GM21825 (cell line): ENCODE measurements around the gene UNC5A.

Experiments
- ATAC-seq: cut with Tn5 transposase; IDR thresholded peaks from one replicate; pipeline ENCODE4 v1.9.1; 2021; ENCODE audit warnings: mild to moderate bottlenecking, moderate library complexity; ENCODE audit not compliant: unreplicated experiment

Gene UNC5A

GRCh38 chr5:176844706-176845391 is 34.5 kb downstream of the UNC5A start:
- no peak for ATAC-seq

GRCh38 chr5:176845392-176845713 is 35.0 kb downstream of the UNC5A start:
- ATAC-seq, result no peak

GRCh38 chr5:176846335-176847140 is 36.2 kb downstream of the UNC5A start:
- ATAC-seq, result no peak

DNA sequence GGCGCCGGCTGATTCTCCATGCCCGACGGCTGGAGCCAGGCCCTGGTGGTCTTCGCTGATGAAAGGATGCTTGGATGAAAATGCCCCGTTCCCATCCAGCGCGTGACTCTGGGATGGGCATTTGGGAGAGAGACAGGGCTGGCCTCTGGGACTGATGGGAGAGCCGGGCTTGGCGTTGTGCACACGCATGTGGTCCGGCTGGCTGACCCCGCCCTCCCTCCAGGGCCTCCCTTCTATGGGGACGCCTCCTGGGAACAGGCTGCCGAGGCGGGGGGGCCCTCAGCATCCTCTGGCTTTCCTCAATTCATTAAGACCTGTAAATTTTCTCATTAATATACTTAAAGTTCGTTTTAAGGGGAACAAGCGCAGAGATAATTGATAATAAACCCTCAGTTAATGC is 36.8 kb downstream of the UNC5A start:
- no peak for ATAC-seq

DNA sequence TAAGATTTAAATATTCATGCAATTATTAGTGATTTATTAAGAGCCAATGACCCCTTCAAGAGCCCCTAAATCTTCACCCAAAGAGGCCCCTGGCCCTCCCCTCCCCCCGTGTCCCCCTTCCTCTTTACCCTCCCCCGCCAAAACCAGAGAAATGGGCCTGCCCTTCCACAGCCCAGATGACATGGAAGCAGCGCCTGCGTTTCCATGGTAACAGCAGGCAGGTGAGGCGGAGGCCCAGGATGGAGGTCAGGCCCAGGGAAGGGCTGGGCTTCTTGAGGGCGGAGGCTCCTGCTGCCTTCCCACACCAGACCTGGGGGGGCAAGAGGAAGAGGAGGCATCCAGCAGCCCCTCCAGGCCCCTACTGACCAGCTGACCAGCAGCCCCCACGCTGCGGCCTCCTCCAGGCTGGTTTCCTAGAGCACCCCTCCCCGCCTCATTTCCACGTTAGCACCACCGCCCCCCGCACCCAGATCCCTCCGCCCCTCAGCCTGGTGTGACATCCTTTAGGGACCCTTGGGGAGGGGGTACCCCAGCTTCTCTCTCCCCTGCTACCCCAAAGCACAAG is 37.4 kb downstream of the UNC5A start:
- no peak for ATAC-seq

DNA sequence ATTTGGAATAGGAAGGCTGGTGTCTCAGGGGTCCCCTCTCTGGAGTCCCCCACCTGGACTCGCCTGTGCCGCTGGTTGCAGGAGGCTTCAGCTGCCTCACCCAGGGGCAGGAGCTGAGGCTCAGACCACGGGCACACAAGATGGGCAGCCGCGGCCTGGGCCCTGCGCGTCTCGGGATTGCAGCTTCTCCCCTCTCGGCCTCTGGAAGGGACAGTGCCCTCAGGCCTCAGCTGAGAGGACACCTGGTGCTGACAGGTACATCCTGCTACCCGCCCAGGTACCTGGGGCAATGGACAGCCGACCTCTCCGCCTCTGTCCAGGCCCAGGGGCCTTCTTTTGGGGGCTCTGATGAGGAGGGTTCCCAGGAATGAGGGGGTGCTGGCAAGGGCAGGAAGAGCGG is 38.3 kb downstream of the UNC5A start:
- no peak for ATAC-seq

DNA sequence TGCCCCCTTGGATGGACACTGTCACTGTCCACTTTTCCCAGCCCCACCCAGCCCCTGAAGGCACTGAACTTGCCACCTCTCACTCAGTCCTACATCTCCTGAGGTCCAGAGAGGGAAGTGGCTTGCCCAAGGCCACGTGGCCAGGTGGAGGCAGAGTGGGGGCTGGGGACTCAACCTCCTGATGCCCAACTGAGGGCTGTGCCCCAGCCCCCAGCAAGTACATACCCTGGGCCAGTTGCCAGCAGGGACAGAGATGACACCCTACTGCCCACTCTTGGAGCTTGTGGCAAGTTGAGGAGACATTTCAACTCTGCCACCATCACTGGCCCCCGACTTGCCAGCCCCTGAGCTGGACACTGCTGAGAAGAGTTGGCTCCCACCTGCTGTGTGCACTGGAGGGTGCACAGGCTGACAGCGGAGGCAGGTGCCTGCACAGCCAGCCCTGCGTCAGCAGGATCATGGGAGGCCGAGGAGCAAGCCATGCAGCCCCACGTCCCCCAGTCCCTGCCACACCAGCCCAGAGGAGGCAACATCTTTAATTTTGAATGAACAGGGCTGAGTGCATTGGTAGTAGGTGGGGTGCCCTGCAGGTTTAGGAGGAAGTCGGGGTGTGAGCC is 39.4 kb downstream of the UNC5A start:
- ATAC-seq, result no peak

DNA sequence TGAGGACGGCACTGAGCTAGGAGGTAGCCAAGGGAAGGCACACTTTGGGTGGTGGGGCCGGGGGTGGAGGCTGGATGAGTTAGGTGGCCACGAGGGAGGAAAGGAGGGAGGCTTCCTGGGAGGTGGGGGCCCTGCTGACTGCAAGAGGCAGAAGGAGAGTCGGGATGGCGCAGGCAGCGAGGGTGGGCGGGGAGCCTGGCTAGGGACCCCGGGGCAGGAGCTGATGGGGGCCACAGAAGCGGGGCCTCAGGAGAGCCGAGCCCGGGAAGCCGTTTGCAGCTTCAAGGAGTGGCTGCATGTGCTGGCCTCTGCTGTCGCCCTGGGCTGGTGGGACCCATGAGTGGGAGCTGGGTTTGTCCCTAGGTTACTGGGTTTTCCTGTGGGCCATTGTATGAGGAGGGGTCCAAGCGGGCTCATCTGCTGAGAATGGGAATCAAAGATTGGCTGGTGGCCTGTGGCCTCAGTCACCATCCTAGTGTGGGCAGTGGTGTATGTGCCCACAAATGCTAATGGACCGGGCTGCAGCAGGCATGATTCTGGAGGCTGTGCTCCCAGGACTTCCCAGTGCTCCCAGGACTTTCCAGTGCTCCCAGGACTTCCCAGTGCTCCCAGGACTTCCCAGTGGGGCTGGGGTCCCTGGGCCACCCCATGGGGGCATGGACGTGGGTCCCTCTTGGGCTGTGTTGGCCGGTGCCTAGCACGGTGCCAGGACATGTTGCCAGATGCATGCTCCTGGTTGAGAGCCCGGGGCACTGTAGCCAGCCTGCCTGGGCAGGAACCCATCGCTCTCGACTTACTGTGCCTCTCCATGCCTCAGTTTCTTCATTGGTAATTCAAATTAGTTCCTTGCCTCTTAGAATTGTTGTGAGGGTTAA is 40.2 kb downstream of the UNC5A start:
- no peak for ATAC-seq

DNA sequence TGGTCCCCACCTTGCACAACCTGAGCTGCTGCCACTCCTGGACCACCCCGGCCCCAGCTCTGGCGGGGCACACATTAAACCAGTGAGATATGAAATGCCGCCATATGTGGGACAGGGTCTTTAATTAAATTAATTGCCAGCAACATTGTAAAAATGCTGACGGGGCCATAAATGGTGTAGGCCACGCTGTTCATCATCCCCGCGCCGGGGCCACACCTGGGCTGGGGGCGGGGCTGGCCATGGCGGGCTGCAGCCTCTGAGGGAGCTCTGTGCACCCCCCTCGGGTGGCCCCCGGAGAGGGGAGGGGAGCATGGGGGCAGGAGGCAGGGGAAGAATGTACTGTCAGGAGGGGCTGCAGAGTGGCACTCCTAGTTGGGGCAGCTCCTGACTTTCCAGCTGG is 41.0 kb downstream of the UNC5A start:
- no peak for ATAC-seq

GRCh38 chr5:176851871-176852658 is 41.7 kb downstream of the UNC5A start:
- ATAC-seq, result no peak

- ATAC-seq, result no peak
Observed at GRCh38 chr5:176853151-176853778, 42.9 kb downstream of the UNC5A start.

GRCh38 chr5:176854164-176854563 is 43.8 kb downstream of the UNC5A start:
- no peak for ATAC-seq

GRCh38 chr5:176855598-176855997 is 45.2 kb downstream of the UNC5A start:
- no peak for ATAC-seq

DNA sequence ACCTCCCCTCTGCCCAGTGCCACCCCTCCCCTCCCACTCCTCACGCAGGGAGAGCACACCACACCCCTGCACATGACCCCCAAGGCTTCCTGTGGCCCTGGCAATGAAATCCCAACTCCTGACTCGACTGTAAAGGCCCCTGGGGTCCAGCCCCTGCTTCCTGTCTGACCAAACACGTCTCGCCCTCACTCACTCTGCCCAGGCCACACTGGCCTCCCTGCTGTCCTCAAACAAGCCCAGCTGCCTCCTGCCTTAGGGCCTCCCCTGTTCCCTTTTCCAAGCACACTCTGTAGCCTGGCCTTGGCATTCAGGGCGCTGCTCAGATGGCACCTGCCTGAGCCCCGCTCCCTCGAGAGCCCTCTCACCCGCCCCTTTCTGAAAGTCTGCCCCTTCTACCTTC is 46.4 kb downstream of the UNC5A start:
- ATAC-seq, result no peak

GRCh38 chr5:176857216-176857893 is 47.0 kb downstream of the UNC5A start:
- ATAC-seq, result no peak

DNA sequence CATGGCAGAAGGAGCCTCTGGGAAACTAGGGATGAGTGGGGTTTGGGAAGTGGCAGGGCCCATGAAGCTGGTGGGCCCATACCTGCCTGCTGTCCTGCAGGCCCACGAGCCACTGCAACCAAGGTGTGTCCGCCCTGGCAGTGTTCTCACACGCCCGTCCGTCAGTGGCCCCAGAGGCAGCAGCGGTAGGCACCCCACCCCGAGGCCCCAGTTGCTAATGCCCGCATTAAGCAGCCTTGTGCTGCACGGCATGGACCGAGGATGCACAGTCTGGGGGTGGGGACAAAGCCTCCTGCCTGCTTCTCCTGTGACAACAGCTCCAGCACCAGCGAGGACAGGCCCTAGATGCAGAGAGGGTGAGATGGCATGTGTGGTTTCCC is 47.5 kb downstream of the UNC5A start:
- ATAC-seq, result no peak

GRCh38 chr5:176859916-176860315 is 49.6 kb downstream of the UNC5A start:
- ATAC-seq, result no peak

- ATAC-seq, result no peak
Observed at GRCh38 chr5:176860381-176860780, 50.0 kb downstream of the UNC5A start.

DNA sequence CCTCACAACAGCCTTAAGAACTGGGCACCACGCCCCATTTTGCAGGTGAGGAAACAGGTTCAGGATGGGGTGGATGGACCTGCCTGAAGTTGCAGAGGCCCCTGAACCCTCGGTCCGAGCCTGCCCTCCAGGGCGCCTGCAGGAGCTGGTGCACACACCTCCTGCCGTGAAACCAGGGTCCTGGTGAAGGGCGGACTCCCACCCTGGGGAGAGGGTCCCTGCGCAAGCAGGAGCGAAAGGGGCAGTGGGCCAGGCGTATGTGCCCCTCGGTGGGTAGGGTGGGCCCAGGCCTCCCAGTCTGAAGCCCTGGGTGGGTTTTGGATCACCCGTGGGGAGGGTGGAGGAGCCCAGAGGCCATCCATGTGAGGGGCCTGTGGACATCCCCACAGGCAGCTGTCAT is 50.9 kb downstream of the UNC5A start:
- no peak for ATAC-seq
